Measurements from ENCODE around the gene STPG3. TPM values are rescaled to one million over a fixed set of nuclear protein-coding genes. Genes with fewer than 3 reads are reported as not detected.

STPG3 gene
- total and polyA plus RNA-seq, 2 of the 13 experiments (the other 11 are each of a cell fraction or from before 2014, with no cell fraction given): not detected

DNA sequence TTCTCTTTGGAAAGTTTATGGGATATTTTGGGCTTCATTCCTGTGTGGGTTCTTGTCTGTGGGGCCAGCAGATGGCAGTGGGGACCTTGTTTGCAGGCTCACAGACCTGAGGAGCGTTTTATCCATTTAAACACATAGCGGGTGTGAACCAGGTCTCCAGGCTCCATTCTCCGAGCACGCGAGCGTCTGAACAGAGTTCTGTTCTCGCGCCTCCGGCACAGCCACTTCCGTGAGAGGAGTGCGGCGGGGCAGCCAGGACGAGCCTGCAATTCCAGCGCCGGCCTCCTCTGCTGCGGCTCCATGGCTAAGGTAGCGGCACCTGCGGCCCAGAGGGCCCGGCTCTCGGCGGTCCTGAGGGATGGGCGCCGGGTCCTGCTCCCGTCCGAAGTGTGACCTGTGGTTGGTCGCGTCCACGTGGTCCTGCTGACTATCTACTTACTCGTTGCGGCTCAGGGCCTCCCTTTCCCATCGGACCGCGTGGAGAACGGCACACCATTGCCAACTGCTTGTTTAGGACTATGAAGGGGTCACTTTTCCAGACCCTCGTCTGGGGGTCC, 43.7 kb downstream of the STPG3 start (continued):
- no peak for TF ChIP-seq FOXK1 (CRISPR knock-in tag; IDR thresholded peaks at IDR 0.05; ENCODE audit: borderline replicate concordance, low read depth)
- no peak for TF ChIP-seq CC2D1A (CRISPR knock-in tag; IDR thresholded peaks at IDR 0.05)
- TF ChIP-seq ZNF10 (CRISPR knock-in tag; IDR thresholded peaks at IDR 0.05; ENCODE audit: borderline replicate concordance, low read depth): no peak
- no peak for TF ChIP-seq ZNF562 (CRISPR knock-in tag; IDR thresholded peaks at IDR 0.05; ENCODE audit: borderline replicate concordance)
- no peak for TF ChIP-seq EP300 (IDR thresholded peaks at IDR 0.05; ENCODE audit: low read depth in 2 of 2, low read length in 2 of 2)
- TF ChIP-seq EP300 (CRISPR knock-in tag; IDR thresholded peaks at IDR 0.05; ENCODE audit: borderline replicate concordance): no peak
- TF ChIP-seq, protein P1, sequence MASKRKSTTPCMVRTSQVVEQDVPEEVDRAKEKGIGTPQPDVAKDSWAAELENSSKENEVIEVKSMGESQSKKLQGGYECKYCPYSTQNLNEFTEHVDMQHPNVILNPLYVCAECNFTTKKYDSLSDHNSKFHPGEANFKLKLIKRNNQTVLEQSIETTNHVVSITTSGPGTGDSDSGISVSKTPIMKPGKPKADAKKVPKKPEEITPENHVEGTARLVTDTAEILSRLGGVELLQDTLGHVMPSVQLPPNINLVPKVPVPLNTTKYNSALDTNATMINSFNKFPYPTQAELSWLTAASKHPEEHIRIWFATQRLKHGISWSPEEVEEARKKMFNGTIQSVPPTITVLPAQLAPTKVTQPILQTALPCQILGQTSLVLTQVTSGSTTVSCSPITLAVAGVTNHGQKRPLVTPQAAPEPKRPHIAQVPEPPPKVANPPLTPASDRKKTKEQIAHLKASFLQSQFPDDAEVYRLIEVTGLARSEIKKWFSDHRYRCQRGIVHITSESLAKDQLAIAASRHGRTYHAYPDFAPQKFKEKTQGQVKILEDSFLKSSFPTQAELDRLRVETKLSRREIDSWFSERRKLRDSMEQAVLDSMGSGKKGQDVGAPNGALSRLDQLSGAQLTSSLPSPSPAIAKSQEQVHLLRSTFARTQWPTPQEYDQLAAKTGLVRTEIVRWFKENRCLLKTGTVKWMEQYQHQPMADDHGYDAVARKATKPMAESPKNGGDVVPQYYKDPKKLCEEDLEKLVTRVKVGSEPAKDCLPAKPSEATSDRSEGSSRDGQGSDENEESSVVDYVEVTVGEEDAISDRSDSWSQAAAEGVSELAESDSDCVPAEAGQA (IDR thresholded peaks at IDR 0.05; ENCODE audit: low read depth): no peak
- TF ChIP-seq, protein P1 (CRISPR knock-in tag; IDR thresholded peaks at IDR 0.05; ENCODE audit: borderline replicate concordance): no peak
- no peak for TF ChIP-seq IRF2 (CRISPR knock-in tag; IDR thresholded peaks at IDR 0.05)
- no peak for TF ChIP-seq GPN1 (CRISPR knock-in tag; IDR thresholded peaks at IDR 0.05; ENCODE audit: borderline replicate concordance)
- no peak for TF ChIP-seq KAT8 (CRISPR knock-in tag; IDR thresholded peaks at IDR 0.05)
- TF ChIP-seq ZNF460 (CRISPR knock-in tag; IDR thresholded peaks at IDR 0.05; ENCODE audit: borderline replicate concordance): no peak
- TF ChIP-seq SIN3A (IDR thresholded peaks at IDR 0.05; ENCODE audit: borderline replicate concordance, low read depth, low read length): no peak
- no peak for TF ChIP-seq ZNF121 (CRISPR knock-in tag; IDR thresholded peaks at IDR 0.05)
- TF ChIP-seq FOXC1 (CRISPR knock-in tag; IDR thresholded peaks at IDR 0.05; ENCODE audit: borderline replicate concordance): no peak
- TF ChIP-seq ZNF280B (CRISPR knock-in tag; IDR thresholded peaks at IDR 0.05; ENCODE audit: borderline replicate concordance): no peak
- no peak for TF ChIP-seq SOX6 (IDR thresholded peaks at IDR 0.05)
- no peak for TF ChIP-seq SOX6 (CRISPR knock-in tag; IDR thresholded peaks at IDR 0.05)
- no peak for TF ChIP-seq ZNF781 (CRISPR knock-in tag; IDR thresholded peaks at IDR 0.05; ENCODE audit: borderline replicate concordance, not compliant biosample characterization)
- no peak for TF ChIP-seq HNF4A (CRISPR knock-in tag; IDR thresholded peaks at IDR 0.05)
- TF ChIP-seq MTA3 (CRISPR knock-in tag; IDR thresholded peaks at IDR 0.05): no peak
- TF ChIP-seq ZNF101 (CRISPR knock-in tag; IDR thresholded peaks at IDR 0.05; ENCODE audit: borderline replicate concordance, low read depth): peak; percentile 72; the same call in 1 of the 2 replicates
- TF ChIP-seq GZF1 (CRISPR knock-in tag; IDR thresholded peaks at IDR 0.05): no peak

All from HepG2 (cell line).